ENCODE measurements around the gene GDPD3. TPM values are rescaled to one million over a fixed set of nuclear protein-coding genes. Genes with fewer than 3 reads are reported as not detected.

GDPD3 gene
- total and polyA plus RNA-seq, 12 donors, result 0.78 to 17.6 (median 2.8) TPM; not detected in 1

DNA sequence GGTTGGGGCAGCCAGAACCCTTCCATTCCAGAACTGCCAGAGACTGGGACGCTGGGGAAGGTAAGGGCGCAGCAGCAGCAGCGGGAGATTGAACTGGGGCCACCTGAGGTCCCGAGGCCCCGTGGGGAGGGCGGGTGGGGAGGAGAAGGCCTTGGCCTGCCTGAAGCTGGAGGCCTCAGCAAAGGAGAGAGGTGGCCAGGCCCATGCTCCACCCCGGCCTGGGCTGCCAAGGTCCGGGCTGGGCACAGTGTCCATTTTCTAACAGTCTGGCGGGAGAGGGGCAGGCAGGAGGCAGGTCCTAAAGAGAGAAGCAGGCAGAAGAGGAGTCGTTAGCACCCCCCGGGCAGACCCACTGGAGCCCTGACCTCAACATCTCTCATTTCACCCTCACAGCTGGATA is 1.1 kb upstream of the GDPD3 start:
- intact Hi-C loops (cut with DNase I), result loop anchor here in 1 of 2 donors (10.0 kb wide), 1 partner anchor 50 kb away; no protein-coding TSS in a partner anchor
- H3K36me3 ChIP-seq (replicated peaks in 1 of 2), result peaks cover 0 to 45% of the 10 kb centered on the region in 2 donors
- 44 to 69% (median 55%) methylated on average over 4 to 11 of the region's 11 CpGs for WGBS, 4 donors

DNA sequence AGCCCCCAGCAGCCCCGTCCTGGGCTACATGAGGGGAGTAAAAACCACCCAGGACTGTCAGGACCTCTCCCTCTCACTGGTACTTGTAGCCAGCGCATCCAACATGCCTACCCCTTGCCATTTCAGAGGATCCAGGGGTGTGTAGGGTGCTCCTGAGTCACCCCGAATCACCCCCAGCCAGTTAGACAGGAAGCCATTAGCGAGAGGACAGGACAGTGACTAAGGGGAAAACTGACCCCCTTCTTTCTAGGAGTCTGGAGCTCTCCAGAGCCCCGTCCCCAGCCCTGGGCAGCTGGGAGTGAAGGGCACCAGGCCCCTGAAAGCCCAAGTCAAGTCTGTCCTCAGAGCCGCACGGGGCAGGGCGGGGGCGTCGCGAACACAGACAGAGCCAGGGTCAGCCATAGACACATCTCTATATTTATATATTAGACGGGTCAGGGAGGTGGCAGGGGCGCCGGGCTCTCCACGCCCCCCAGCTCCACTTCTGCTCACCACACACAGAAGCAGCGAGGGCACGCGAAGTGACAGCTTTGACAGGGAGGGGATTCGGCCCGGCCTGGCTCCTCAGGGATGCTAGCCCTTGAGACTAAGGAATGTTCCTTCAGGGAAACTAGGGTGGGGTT is 485 bp upstream of the GDPD3 start:
- H3K36me3 ChIP-seq (replicated peaks in 1 of 2), result peaks cover 0 to 39% of the 10 kb centered on the region in 2 donors
- intact Hi-C loops (cut with DNase I), result loop anchor here in 1 of 2 donors (10.0 kb wide), 1 partner anchor 51 kb away; no protein-coding TSS in a partner anchor
- peaks cover 0 to 16% of the 10 kb centered on the region in 2 donors for H3K4me1 ChIP-seq (replicated peaks in 1 of 2)
- no peaks in the 10 kb centered on the region for H3K9me3 ChIP-seq (replicated peaks in 1 of 3)
- H3K27me3 ChIP-seq, result no peaks in the 10 kb centered on the region
- H3K4me3 ChIP-seq, result no peak overlapping the region
- TF ChIP-seq POLR2A (IDR thresholded peaks at IDR 0.05), result no peak
- TF ChIP-seq, protein P1, sequence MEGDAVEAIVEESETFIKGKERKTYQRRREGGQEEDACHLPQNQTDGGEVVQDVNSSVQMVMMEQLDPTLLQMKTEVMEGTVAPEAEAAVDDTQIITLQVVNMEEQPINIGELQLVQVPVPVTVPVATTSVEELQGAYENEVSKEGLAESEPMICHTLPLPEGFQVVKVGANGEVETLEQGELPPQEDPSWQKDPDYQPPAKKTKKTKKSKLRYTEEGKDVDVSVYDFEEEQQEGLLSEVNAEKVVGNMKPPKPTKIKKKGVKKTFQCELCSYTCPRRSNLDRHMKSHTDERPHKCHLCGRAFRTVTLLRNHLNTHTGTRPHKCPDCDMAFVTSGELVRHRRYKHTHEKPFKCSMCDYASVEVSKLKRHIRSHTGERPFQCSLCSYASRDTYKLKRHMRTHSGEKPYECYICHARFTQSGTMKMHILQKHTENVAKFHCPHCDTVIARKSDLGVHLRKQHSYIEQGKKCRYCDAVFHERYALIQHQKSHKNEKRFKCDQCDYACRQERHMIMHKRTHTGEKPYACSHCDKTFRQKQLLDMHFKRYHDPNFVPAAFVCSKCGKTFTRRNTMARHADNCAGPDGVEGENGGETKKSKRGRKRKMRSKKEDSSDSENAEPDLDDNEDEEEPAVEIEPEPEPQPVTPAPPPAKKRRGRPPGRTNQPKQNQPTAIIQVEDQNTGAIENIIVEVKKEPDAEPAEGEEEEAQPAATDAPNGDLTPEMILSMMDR (IDR thresholded peaks at IDR 0.05), result no peak
- H3K27ac ChIP-seq, result peak overlapping the region in 2 of 5 donors; percentile 52 to 74
- DNase-seq, result peak in 1 of 7 donors; percentile 17
- 72 to 86% (median 81%) methylated on average over 18 to 20 of the region's 20 CpGs for WGBS, 4 donors

More for the DNA sequence above, 1.1 kb upstream of the GDPD3 start:
- Histone ChIP-seq H3K9me3 (replicated peaks in 1 of 3) (no peaks in the 10 kb centered on the region), H3K27ac (peak overlapping the region in 2 of 5 donors; percentile 52 to 74), H3K27me3 (no peaks in the 10 kb centered on the region), H3K4me1 (replicated peaks in 1 of 2) (peaks cover 0 to 16% of the 10 kb centered on the region in 2 donors), H3K4me3 (no peak overlapping the region)
- TF ChIP-seq, protein P1 (IDR thresholded peaks at IDR 0.05), result no peak
- TF ChIP-seq POLR2A (IDR thresholded peaks at IDR 0.05), result no peak
- peak; percentile 40 to 74 (median 66) for DNase-seq

DNA sequence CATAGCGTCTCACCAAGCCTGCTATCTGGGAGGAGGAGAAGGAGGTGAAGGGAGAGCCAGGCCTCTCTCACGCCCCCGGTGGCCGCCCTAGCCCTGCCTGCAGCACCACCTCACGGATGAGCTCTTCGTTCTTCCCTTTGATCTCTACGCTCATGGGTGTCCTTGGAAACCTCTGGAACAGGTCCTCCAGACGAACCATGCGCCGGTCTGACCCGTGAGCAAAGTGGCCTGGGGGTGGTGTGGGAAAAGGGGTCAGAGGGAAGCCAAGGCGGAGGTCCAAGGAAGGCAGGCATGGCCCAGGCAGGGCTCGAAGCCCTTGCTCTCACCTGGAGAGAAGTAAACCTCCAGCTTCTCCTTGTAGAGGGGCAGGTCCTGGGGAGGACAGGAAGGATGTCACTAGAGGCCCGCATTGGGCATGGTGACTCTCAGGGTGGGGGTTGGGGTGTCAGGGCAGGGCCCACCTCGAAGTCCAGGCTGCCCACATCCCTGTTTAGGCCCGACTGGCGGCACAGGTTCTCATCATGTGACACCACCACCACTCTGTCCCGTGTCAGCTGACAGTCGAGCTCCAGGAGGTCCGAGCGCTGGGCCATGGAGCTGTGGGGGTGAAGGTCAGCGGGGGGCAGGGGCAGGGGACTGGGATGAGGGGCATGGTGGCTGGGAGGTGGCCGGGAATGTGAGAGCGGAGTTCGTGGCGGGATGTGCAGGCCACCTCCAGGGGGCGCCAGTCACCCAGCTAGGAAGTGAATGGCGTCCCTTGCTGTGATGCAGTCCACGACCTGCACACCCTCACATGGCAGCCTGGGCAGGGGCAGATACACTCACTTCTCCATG is 923 bp downstream of the GDPD3 start:
- no peaks in the 10 kb centered on the region for H3K27me3 ChIP-seq
- DNase-seq, result peak; percentile 56 to 82 (median 69)
- no peaks in the 10 kb centered on the region for H3K9me3 ChIP-seq (replicated peaks in 1 of 3)
- peaks cover 0 to 34% of the 10 kb centered on the region in 2 donors for H3K36me3 ChIP-seq (replicated peaks in 1 of 2)
- intact Hi-C loops (cut with DNase I), result loop anchor here in 1 of 2 donors (10.0 kb wide), 1 partner anchor 52 kb away; no protein-coding TSS in a partner anchor
- TF ChIP-seq POLR2A (IDR thresholded peaks at IDR 0.05), result no peak
- TF ChIP-seq, protein P1 (IDR thresholded peaks at IDR 0.05), result peak; percentile 46 to 82 (median 60)
- WGBS, 4 donors, result 66 to 81% (median 69%) methylated on average over 17 to 29 of the region's 29 CpGs
- H3K27ac ChIP-seq, result peak overlapping the region in 1 of 5 donors; percentile 74
- peaks cover 0 to 16% of the 10 kb centered on the region in 2 donors for H3K4me1 ChIP-seq (replicated peaks in 1 of 2)
- no peak overlapping the region for H3K4me3 ChIP-seq

DNA sequence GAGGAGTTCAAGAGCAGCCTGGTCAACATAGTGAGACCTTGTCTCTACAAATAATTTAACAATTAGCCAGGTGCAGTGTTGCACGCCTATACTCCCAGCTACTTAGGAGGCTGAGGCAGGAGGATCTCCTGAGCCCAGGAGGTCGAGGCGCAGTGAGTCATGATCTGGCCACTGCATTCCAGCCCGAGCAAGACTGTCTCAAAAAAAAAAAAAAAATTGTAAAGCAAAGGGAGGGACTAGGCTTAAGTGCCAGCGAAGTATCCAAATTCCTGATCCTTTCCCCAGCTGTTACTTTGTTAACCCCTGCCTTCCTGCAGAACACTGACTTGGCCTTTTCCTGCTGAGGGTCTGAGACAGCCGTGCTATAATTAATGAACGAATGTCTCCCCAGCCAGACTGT is 2.7 kb downstream of the GDPD3 start:
- no peak overlapping the region for H3K4me3 ChIP-seq
- H3K27me3 ChIP-seq, result no peaks in the 10 kb centered on the region
- 62 to 84% (median 75%) methylated on average over 7 of the region's 7 CpGs for WGBS, 4 donors
- H3K36me3 ChIP-seq (replicated peaks in 1 of 2), result peaks cover 0 to 18% of the 10 kb centered on the region in 2 donors
- H3K4me1 ChIP-seq (replicated peaks in 1 of 2), result peaks cover 0 to 16% of the 10 kb centered on the region in 2 donors
- H3K27ac ChIP-seq, result no peak overlapping the region
- no peak for TF ChIP-seq POLR2A (IDR thresholded peaks at IDR 0.05)
- TF ChIP-seq, protein P1 (IDR thresholded peaks at IDR 0.05), result no peak
- intact Hi-C loops (cut with DNase I), result loop anchor here in 1 of 2 donors (10.0 kb wide), 1 partner anchor 54 kb away; no protein-coding TSS in a partner anchor
- no peaks in the 10 kb centered on the region for H3K9me3 ChIP-seq (replicated peaks in 1 of 3)
- DNase-seq, result no peak

All from adrenal gland (tissue), 12 donors.